Liver (tissue), 9 donors: ENCODE results near the gene UBXN4. TPM values are rescaled to one million over a fixed set of nuclear protein-coding genes. Genes with fewer than 3 reads are reported as not detected.
"Not testable (repeated sequence)": the region's sequence is repeated elsewhere in the genome, so short reads cannot be mapped to it uniquely, and the experiment has no call there.

Experiments
- DNase-seq: peaks from one replicate; pipeline ENCODE4 v3.0.0-alpha.2; 2017; ENCODE audit warnings: low spot score
- H3K27ac ChIP-seq, 2 donors: one replicate each; pipeline ENCODE4 v1.7.0; 2013; ENCODE audit warnings: inconsistent platforms in 2 of 2, low read length in 2 of 2, control low read depth in 1 of 2, low read depth in 1 of 2, mild to moderate bottlenecking in 1 of 2
- H3K27me3 ChIP-seq, 4 donors: one replicate each; pipeline versions ENCODE4 v1.6.1 to v1.7.0; 2013; ENCODE audit warnings: low read length in 3 of 4, inconsistent platforms in 1 of 4, mild to moderate bottlenecking in 1 of 4, moderate library complexity in 1 of 4; ENCODE audit not compliant: control insufficient read depth in 4 of 4, insufficient read depth in 4 of 4
- H3K36me3 ChIP-seq, 4 donors: one replicate each; pipeline versions ENCODE4 v1.6.1 to v1.7.0; 2013; ENCODE audit warnings: low read length in 3 of 4, mild to moderate bottlenecking in 3 of 4, low read depth in 1 of 4, moderate library complexity in 1 of 4; ENCODE audit not compliant: control insufficient read depth in 4 of 4, insufficient read depth in 3 of 4
- H3K4me1 ChIP-seq, 4 donors: one replicate each; pipeline versions ENCODE4 v1.6.1 to v1.7.0; 2013; ENCODE audit warnings: low read length in 3 of 4, mild to moderate bottlenecking in 3 of 4, moderate library complexity in 1 of 4; ENCODE audit not compliant: control insufficient read depth in 4 of 4, insufficient read depth in 4 of 4
- H3K4me3 ChIP-seq, 3 donors: one replicate each; pipeline versions ENCODE4 v1.6.1 to v1.7.0; 2013; ENCODE audit warnings: low read length in 3 of 3, control low read depth in 1 of 3, low read depth in 1 of 3, mild to moderate bottlenecking in 1 of 3
- H3K9ac ChIP-seq, 2 donors: one replicate each; pipeline ENCODE4 v1.7.0; 2013; ENCODE audit warnings: low read length in 2 of 2, mild to moderate bottlenecking in 2 of 2, moderate library complexity in 2 of 2, control low read depth in 1 of 2, low read depth in 1 of 2
- H3K9me3 ChIP-seq, 4 donors: one replicate each; pipeline versions ENCODE4 v1.6.1 to v1.7.0; 2013; ENCODE audit warnings: low read length in 3 of 4; ENCODE audit not compliant: control insufficient read depth in 4 of 4
- ATF3 ChIP-seq: IDR thresholded peaks from 2 replicates; pipeline ENCODE4 v1.6.1; 2016; ENCODE audit warnings: antibody characterized with exemption
- CTCF ChIP-seq: fragments of 150-350 bp; IDR thresholded peaks from 2 replicates; pipeline ENCODE4 v1.5.1; 2017; ENCODE audit warnings: improper control_type of control experiment, low read depth, low read length; ENCODE audit not compliant: missing input control
- EGR1 ChIP-seq, 2 donors: IDR thresholded peaks; 2 replicates each; pipeline ENCODE4 v1.6.1; 2016 to 2018; ENCODE audit warnings: antibody characterized with exemption in 2 of 2, low read depth in 2 of 2
- FOXA1 ChIP-seq: IDR thresholded peaks from 2 replicates; pipeline ENCODE4 v1.6.1; 2016; ENCODE audit warnings: antibody characterized with exemption
- FOXA2 ChIP-seq: IDR thresholded peaks from 2 replicates; pipeline ENCODE4 v1.6.1; 2016; ENCODE audit warnings: antibody characterized with exemption
- GABPA ChIP-seq, 2 donors: IDR thresholded peaks in 1 of 2; conservative IDR thresholded peaks in 1 of 2; 2 replicates each; pipeline ENCODE4 v1.6.1; 2016; ENCODE audit warnings: antibody characterized with exemption in 2 of 2, mild to moderate bottlenecking in 1 of 2, moderate library complexity in 1 of 2
- HNF4A ChIP-seq, 2 donors: conservative IDR thresholded peaks; 2 replicates each; pipeline ENCODE4 v1.6.1; 2016; ENCODE audit warnings: antibody characterized with exemption in 2 of 2, mild to moderate bottlenecking in 2 of 2
- HNF4G ChIP-seq: IDR thresholded peaks from 2 replicates; pipeline ENCODE4 v1.6.1; 2016; ENCODE audit warnings: antibody characterized with exemption
- JUND ChIP-seq, 2 donors: IDR thresholded peaks; 2 replicates each; pipeline ENCODE4 v1.6.1; 2016; ENCODE audit warnings: antibody characterized with exemption in 2 of 2
- MAX ChIP-seq: IDR thresholded peaks from 2 replicates; pipeline ENCODE4 v1.6.1; 2016; ENCODE audit warnings: antibody characterized with exemption
- NR2F2 ChIP-seq: IDR thresholded peaks from 2 replicates; pipeline ENCODE4 v1.6.1; 2016; ENCODE audit warnings: antibody characterized with exemption
- RAD21 ChIP-seq, 2 donors: IDR thresholded peaks; 2 replicates each; pipeline ENCODE4 v1.6.1; 2016; ENCODE audit warnings: antibody characterized with exemption in 2 of 2, mild to moderate bottlenecking in 2 of 2
- REST ChIP-seq: IDR thresholded peaks from 2 replicates; pipeline ENCODE4 v1.6.1; 2016; ENCODE audit warnings: antibody characterized with exemption, mild to moderate bottlenecking
- RXRA ChIP-seq, 2 donors: IDR thresholded peaks; 2 replicates each; pipeline ENCODE4 v1.6.1; 2017 to 2018; ENCODE audit warnings: antibody characterized with exemption in 2 of 2, mild to moderate bottlenecking in 1 of 2
- SP1 ChIP-seq: IDR thresholded peaks from 2 replicates; pipeline ENCODE4 v1.6.1; 2018; ENCODE audit warnings: antibody characterized with exemption, mild to moderate bottlenecking
- TAF1 ChIP-seq: conservative IDR thresholded peaks from 2 replicates; pipeline ENCODE4 v1.6.1; 2016; ENCODE audit warnings: antibody characterized with exemption, mild to moderate bottlenecking
- YY1 ChIP-seq: IDR thresholded peaks from 2 replicates; pipeline ENCODE4 v1.6.1; 2016; ENCODE audit warnings: antibody characterized with exemption, mild to moderate bottlenecking
- ZBTB33 ChIP-seq: IDR thresholded peaks from 2 replicates; pipeline ENCODE4 v1.6.1; 2016; ENCODE audit warnings: antibody characterized with exemption
- WGBS: extraction: QIAGEN DNeasy Blood & Tissue Kit; methylation state at CpG from one replicate; pipeline ENCODE4 v1.1.7; 2013; 5-methylcytosine and 5-hydroxymethylcytosine counted together
- polyA plus RNA-seq, 2 donors: library from polyadenylated mRNA; stranded (reverse) in 1 of 2; unstranded in 1 of 2; fragments of 200-250 nt in 1 of 2; fragments of >200 nt in 1 of 2; fragmentation: Nextera tagmentation in 1 of 2; extraction: Ambion mirVana in 1 of 2; gene quantifications; one replicate each; pipeline versions ENCODE4 v1.2.1 to v1.2.3, GENCODE V29; 2013 to 2015
- total RNA-seq, 2 donors: library from RNA; depleted of rRNA; stranded (reverse); fragments of >200 nt; gene quantifications; one replicate each; pipeline ENCODE4 v1.2.3, GENCODE V29; 2014
- donor health status: healthy.
- donor health status: healthy.
- donor health status: healthy.
- donor health status: healthy.
- donor health status: healthy.

UBXN4 gene
- total and polyA plus RNA-seq, 4 donors, result 46.5 to 172 (median 67.4) TPM

- H3K27ac ChIP-seq, result no peak overlapping the region
- H3K27me3 ChIP-seq, result no peaks in the 10 kb centered on the region
- H3K9me3 ChIP-seq, result no peaks in the 10 kb centered on the region
- no peaks in the 10 kb centered on the region for H3K36me3 ChIP-seq
- no peak for DNase-seq
- H3K4me3 ChIP-seq, result no peak overlapping the region
- H3K9ac ChIP-seq, result no peak overlapping the region
- H3K4me1 ChIP-seq, result no peaks in the 10 kb centered on the region
- WGBS, result 30% methylated on average over 1 of the region's 1 CpG
- TF ChIP-seq HNF4G (no peak), ZBTB33 (no peak), YY1 (no peak)
Measured at GRCh38 chr2:135703300-135703699, 38.4 kb upstream of the UBXN4 start.

- not testable (repeated sequence) for H3K4me1 ChIP-seq, H3K9me3 ChIP-seq, H3K36me3 ChIP-seq, H3K27ac ChIP-seq, H3K9ac ChIP-seq, DNase-seq, H3K27me3 ChIP-seq, H3K4me3 ChIP-seq
- 98% methylated on average over 5 of the region's 5 CpGs for WGBS
Measured at GRCh38 chr2:135704075-135704474, 37.6 kb upstream of the UBXN4 start.

- H3K27ac ChIP-seq, result no peak overlapping the region
- H3K9ac ChIP-seq, result no peak overlapping the region
- no peaks in the 10 kb centered on the region for H3K4me1 ChIP-seq
- H3K36me3 ChIP-seq, result peaks cover 0 to 2% (median 0%) of the 10 kb centered on the region in 4 donors
- no peak for DNase-seq
- H3K9me3 ChIP-seq, result no peaks in the 10 kb centered on the region
- H3K27me3 ChIP-seq, result no peaks in the 10 kb centered on the region
- no peak overlapping the region for H3K4me3 ChIP-seq
- TF ChIP-seq HNF4A (conservative IDR thresholded peaks at IDR 0.05), result no peak
- no peak for TF ChIP-seq MAX
- no peak for TF ChIP-seq RAD21 (IDR thresholded peaks at IDR 0.05)
- TF ChIP-seq TAF1, result no peak
- no peak for TF ChIP-seq GABPA (IDR thresholded peaks at IDR 0.05 in 1 of 2, conservative IDR thresholded peaks at IDR 0.05 in 1 of 2)
- no peak for TF ChIP-seq RXRA (IDR thresholded peaks at IDR 0.05)
- no peak for TF ChIP-seq YY1
- no peak for TF ChIP-seq ZBTB33
- no peak for TF ChIP-seq JUND (IDR thresholded peaks at IDR 0.05)
- TF ChIP-seq EGR1 (IDR thresholded peaks at IDR 0.05; ENCODE audit: low read depth in 2 of 2), result no peak
- TF ChIP-seq REST, result no peak
- no peak for TF ChIP-seq NR2F2
- no peak for TF ChIP-seq FOXA1
- no peak for TF ChIP-seq HNF4G
- no peak for TF ChIP-seq CTCF
- no peak for TF ChIP-seq SP1
- TF ChIP-seq FOXA2, result no peak
- TF ChIP-seq ATF3, result no peak
- WGBS, result 95% methylated on average over 4 of the region's 4 CpGs
Measured at GRCh38 chr2:135708159-135708558, 33.5 kb upstream of the UBXN4 start.
